Stimulated activated CD4-positive, alpha-beta T cell treated with anti-CD3 and anti-CD28 coated beads, Interleukin-15, amount 100 ng/mL, for 1 hour (primary cell): ENCODE measurements around the gene DNAJA3.

Experiments used
- DNase-seq, 2 donors: peaks; one replicate each; pipeline ENCODE4 v3.0.0-alpha.2; 2020; ENCODE audit warnings: low read depth in 1 of 2, low spot score in 1 of 2

Gene DNAJA3

GRCh38 chr16:4433228-4433627, 7.6 kb downstream of the DNAJA3 start:
- no peak for DNase-seq

- DNase-seq: no peak
Measured at GRCh38 chr16:4433914-4434787, 8.5 kb downstream of the DNAJA3 start.

DNA sequence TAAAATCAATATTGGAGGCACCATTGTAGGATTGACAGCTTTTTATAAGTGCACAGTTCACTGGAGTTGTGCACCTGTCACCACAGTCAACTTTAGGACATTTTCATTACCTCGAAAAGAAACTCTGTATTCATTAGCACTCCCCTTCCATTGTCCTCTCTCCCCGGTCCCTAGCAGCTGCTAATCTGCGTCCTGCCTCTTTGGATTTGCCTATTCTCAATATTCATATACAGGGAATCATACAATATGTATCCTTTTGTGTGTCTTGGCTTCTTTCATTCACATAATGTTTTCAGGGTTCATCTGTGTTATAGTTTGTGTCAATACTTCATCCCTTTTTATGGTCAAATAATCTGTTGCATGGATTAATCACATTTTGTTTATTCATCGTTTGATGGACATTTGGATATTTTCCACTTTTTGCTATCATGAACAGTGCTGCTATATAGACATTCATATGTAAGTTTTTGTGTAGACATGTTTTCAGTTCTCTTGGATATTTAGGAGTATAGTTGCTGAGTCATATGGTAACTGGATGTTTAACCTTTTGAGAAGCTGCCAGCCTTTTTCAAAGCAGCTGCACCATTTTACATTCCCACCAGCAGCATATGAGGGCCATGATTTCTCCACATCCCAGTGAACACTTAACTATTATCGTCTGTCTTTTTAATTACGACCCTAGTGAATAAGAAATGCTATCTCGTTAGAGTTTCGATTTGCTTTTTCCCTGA, 9.8 kb downstream of the DNAJA3 start:
- no peak for DNase-seq

GRCh38 chr16:4437366-4437765, 11.7 kb downstream of the DNAJA3 start:
- DNase-seq: no peak

- DNase-seq: no peak
Measured at GRCh38 chr16:4442371-4442770, 16.7 kb downstream of the DNAJA3 start.

GRCh38 chr16:4443271-4443670, 17.6 kb downstream of the DNAJA3 start:
- no peak for DNase-seq

DNA sequence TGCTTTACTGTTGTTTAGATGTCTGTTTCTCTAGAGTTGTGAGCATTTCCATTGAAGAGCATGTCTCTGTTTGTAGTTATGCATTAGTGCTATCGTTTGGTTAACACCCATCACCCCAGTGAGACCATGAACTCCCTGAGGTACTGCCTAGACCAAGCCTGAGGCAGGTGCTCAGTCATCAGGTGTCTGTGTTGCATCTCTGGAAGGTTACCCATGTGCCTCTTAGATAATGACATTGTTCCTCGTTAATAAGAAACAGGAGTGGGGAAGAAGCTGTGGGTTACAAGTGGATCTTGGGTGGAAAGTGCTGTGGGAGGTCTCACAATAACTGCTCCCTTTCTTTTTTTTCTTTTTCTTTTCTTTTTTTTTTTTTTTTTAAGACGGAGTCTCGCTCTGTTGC, 18.3 kb downstream of the DNAJA3 start:
- DNase-seq: no peak

GRCh38 chr16:4450430-4450829, 24.8 kb downstream of the DNAJA3 start:
- DNase-seq: no peak

- DNase-seq: no peak
Measured at GRCh38 chr16:4450931-4451519, 25.4 kb downstream of the DNAJA3 start.

- DNase-seq: no peak
Measured at GRCh38 chr16:4452674-4453073, 27.0 kb downstream of the DNAJA3 start.

DNA sequence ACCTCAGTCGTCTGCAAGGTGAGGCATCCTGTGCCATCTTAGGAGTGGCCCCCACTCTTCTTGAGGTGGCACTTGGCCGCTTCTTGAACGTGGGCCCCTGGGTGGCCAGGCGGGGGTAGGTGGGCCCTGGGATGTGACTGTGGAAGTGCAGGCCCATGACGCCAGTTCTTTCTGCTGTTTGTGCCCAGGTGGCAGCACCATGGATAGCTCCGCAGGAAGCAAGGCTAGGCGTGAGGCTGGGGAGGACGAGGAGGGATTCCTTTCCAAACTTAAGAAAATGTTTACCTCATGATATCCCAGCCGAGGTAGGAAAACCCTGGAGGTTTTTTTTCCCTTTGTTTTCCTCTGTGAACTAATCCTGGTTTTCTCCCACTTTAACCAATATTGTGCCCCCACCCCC, 29.0 kb downstream of the DNAJA3 start:
- no peak for DNase-seq

GRCh38 chr16:4455081-4455480, 29.4 kb downstream of the DNAJA3 start:
- no peak for DNase-seq

DNA sequence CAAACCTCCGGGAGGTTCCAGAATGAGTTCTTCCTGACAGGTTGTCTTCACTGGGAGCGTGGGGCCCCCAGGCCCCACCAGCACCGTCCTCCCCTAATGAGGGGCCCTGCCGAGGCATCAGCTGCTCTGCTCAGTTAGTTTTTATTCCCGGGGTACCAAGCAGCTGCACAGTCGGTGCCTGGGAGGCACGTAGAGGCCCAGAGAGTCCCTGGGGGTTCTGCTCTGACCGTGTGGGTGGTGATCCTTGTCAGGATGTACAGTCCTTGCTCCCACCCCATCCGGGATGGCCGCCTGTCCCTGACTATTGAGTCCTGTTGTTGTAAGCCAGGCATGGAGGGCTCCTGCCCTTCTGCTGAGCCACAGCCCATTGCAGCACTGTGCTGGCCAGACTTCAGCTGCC, 30.3 kb downstream of the DNAJA3 start:
- no peak for DNase-seq

DNA sequence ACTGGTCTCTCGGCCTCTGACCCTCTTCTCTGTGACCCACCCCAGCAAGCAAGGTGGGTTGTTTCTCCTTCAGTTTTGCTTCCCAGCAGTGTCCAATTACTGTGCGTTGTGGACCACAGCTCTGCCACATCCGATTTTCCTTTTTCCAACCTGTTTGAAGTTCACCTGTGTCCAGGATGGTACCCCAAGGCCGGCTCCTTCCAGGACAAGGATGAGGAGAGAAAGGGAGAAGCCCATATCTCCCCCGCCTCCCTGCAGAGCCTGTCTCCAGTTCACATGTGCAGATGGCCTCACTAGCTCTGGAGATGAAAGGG, 35.2 kb downstream of the DNAJA3 start:
- no peak for DNase-seq

DNA sequence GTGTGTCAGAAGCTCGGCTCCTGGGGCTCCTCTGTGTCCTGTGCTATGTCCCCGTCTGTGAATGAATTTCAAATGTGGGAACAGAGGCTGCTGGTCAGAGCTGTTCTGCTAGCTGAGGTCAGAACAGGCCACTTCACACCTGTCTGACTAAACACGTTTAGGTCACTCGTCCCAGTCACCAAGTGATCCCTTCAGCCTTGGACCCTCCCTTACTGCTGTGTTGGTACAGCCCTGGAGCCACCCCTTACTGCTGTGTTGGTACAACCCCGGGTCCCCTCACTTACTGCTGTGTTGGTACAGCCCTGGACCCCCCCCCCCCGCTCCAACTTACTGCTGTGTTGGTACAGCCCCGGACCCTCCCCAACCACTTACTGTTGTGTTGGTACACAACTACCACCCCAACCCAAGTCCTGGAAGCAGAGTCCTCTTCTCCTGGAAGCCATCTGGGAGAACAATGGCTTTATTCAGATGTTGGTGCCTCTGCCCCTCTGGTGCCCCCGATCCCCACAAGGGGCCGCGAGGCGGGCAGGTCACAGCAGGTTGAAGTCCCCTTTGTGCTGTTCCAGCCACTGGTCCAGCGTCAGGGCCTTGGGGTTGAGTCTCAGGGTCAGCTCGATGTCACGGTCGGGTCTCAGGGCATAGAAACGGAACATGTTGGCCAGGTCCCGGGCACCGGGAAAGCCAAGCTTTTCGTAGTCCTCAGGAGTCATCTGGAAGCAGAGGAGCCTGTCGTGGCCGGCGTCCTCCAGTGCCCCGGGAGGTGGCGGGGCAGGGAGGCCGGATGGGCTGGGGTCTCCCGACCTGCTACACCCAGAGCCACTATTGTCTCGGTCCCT, 35.8 kb downstream of the DNAJA3 start:
- DNase-seq: no peak

GRCh38 chr16:4463522-4464163, 38.0 kb downstream of the DNAJA3 start:
- DNase-seq: no peak

- DNase-seq: peak; percentile 21 to 26
Measured at GRCh38 chr16:4465977-4466779, 40.5 kb downstream of the DNAJA3 start.

DNA sequence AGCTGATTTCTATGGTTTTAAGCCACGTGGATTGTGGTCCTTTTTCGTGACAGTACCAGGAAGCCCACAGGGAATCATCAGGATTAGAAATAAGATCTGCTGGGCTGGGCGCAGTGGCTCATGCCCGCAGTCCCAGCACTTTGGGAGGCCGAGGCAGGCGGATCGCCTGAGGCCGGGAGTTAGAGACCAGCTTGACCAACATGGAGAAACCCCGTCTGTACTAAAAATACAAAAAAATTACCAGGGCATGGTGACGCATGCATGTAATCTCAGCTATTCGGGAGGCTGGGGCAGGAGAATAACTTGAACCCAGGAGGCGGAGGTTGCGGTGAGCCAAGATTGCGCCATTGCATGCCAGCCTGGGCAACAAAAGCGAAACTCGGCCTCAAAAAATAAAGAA, 42.2 kb downstream of the DNAJA3 start:
- DNase-seq: no peak

DNA sequence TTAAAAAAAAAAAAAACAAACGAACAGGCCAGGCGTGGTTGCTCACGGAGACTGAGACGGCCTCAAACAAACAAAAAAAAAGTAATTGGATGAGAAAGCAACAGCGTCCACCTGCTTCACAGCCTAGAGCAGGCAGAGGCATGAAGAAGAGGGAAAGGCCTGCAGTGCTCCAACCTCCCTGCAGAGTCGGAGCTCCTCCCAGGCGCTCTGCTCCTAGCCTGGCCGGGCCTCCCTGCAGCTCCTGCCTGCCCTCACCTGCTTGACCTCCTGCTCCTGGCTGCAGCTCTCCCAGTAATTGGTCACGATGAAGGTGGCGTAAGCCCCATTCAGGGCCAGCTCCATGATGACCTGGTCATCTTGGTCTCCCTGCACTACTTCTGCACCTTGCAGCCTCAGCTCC, 43.3 kb downstream of the DNAJA3 start:
- DNase-seq: no peak

DNA sequence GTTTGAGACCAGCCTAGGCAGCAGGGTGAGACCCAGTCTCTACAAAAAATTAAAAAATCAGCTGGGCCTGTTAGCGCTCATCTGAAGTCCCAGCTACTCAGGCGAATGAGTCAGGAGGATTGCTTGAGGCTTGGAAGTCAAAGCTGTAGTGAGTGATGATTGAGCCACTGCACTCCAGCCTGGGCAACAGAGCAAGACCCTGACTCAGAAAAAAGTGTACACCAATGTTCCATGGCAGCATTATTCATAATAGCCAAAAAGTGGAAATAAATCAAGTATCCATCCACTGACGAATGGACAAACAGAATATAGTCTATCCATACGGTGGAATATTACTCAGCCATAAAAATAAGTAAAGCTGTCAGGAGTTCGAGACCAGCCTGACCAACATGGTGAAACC, 46.2 kb downstream of the DNAJA3 start:
- no peak for DNase-seq
